ENCODE measurements around the gene NVL.
"Not testable (repeated sequence)": the region's sequence is repeated elsewhere in the genome, so short reads cannot be mapped to it uniquely, and the experiment has no call there.

NVL gene

GRCh38 chr1:224329842-224330753 lies at the start of gene NVL:
NVL (minus strand) TSS chr1:224330172; CDS start chr1:224330127, 45 bp downstream.
- DNase-seq, result peak; percentile 97

- no peak for DNase-seq
Observed at GRCh38 chr1:224378855-224379631, 49.1 kb upstream of the NVL start.

GRCh38 chr1:224377676-224378006 lies 47.7 kb upstream of the NVL start:
- no peak for DNase-seq

GRCh38 chr1:224375059-224375458 lies 45.1 kb upstream of the NVL start:
- no peak for DNase-seq

- DNase-seq, result no peak
Observed at GRCh38 chr1:224373008-224373590, 43.1 kb upstream of the NVL start.

- no peak for DNase-seq
Observed at GRCh38 chr1:224368409-224368808, 38.4 kb upstream of the NVL start.

GRCh38 chr1:224359207-224359606 lies 29.2 kb upstream of the NVL start:
- DNase-seq, result no peak

- no peak for DNase-seq
Observed at GRCh38 chr1:224358237-224358636, 28.3 kb upstream of the NVL start.

- DNase-seq, result peak; percentile 36
Observed at GRCh38 chr1:224357626-224358124, 27.7 kb upstream of the NVL start.

GRCh38 chr1:224356685-224357625 lies 27.0 kb upstream of the NVL start, which contains the start of gene CNIH4:
CNIH4 (plus strand) TSS chr1:224356879; CDS start chr1:224356925, 46 bp downstream.
- peak; percentile 90 for DNase-seq

GRCh38 chr1:224353975-224354925 lies 24.3 kb upstream of the NVL start:
- no peak for DNase-seq

GRCh38 chr1:224352436-224353085 lies 22.6 kb upstream of the NVL start:
- not testable (repeated sequence) for DNase-seq

- DNase-seq, result not testable (repeated sequence)
Observed at GRCh38 chr1:224349716-224350115, 19.7 kb upstream of the NVL start.

GRCh38 chr1:224348137-224348536 lies 18.2 kb upstream of the NVL start:
- no peak for DNase-seq

GRCh38 chr1:224343679-224344078 lies 13.7 kb upstream of the NVL start:
- DNase-seq, result no peak

GRCh38 chr1:224340453-224341384 lies 10.7 kb upstream of the NVL start:
- DNase-seq, result not testable (repeated sequence)

- DNase-seq, result no peak
Observed at GRCh38 chr1:224339442-224340033, 9.6 kb upstream of the NVL start.

- DNase-seq, result no peak
Observed at GRCh38 chr1:224338150-224338838, 8.3 kb upstream of the NVL start.

All from KG1 (cell line).